Measurements from ENCODE around the gene MLF2. TPM values are rescaled to one million over a fixed set of nuclear protein-coding genes. Genes with fewer than 3 reads are reported as not detected.
A peak's percentile ranks its signal among the peaks of the same experiment; 100 is the strongest.

MLF2 gene
- total RNA-seq, 4 donors from 2014 or later, result 140 to 290 (median 216) TPM

DNA sequence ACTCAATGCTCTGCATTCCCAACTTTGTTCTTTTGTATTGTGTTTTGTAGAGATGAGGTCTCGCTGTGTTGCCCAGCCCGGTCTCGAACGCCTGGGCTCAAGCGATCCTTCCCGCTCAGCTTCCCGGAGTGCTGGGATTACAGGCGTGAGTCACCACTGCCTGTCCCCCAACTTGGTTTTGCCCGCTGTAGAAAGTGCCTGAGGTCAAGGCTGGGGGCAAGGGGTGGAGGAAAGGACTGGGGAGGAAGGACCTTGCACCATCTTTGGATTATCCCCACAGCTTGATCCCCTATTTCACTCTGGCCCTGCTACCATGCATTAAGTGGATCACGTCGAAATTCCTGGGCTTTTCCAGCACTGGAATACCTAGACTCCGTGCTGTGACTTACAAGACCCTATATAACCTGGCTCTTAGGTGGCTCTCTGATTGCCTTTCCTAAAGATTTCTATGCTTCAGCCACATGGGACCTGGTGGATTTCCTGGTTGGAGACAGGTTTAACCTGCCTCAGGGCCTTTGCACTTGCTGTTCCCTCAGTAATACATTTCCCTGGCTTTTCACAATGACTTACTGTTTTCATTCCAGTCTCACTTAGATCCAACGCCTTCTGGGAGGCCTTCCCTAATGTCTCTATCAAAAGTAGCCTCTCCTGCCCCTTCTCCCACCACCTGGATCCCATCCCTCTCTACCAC lies 51.7 kb downstream of the MLF2 start:
- TF ChIP-seq EP300 (IDR thresholded peaks at IDR 0.05), result no peak
- TF ChIP-seq POLR2A (IDR thresholded peaks at IDR 0.05), result no peak
- TF ChIP-seq POLR2AphosphoS5 (IDR thresholded peaks at IDR 0.05), result no peak
- TF ChIP-seq, protein P1, sequence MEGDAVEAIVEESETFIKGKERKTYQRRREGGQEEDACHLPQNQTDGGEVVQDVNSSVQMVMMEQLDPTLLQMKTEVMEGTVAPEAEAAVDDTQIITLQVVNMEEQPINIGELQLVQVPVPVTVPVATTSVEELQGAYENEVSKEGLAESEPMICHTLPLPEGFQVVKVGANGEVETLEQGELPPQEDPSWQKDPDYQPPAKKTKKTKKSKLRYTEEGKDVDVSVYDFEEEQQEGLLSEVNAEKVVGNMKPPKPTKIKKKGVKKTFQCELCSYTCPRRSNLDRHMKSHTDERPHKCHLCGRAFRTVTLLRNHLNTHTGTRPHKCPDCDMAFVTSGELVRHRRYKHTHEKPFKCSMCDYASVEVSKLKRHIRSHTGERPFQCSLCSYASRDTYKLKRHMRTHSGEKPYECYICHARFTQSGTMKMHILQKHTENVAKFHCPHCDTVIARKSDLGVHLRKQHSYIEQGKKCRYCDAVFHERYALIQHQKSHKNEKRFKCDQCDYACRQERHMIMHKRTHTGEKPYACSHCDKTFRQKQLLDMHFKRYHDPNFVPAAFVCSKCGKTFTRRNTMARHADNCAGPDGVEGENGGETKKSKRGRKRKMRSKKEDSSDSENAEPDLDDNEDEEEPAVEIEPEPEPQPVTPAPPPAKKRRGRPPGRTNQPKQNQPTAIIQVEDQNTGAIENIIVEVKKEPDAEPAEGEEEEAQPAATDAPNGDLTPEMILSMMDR (IDR thresholded peaks at IDR 0.05), result no peak
- WGBS, 2 donors (ENCODE audit: low coverage in 1 of 2), result 30 to 76% methylated on average over 3 to 13 of the region's 13 CpGs
- H3K4me3 ChIP-seq, result peak overlapping the region in 1 of 2 donors; percentile 62
- no peak overlapping the region for H3K27ac ChIP-seq
- peaks cover 100% of the 10 kb centered on the region for H3K27me3 ChIP-seq
- no peaks in the 10 kb centered on the region for H3K36me3 ChIP-seq
- peak; percentile 8 for ATAC-seq
- H3K9me3 ChIP-seq, result no peaks in the 10 kb centered on the region
- H3K4me1 ChIP-seq, result peaks cover 0 to 19% (median 14%) of the 10 kb centered on the region in 3 donors

DNA sequence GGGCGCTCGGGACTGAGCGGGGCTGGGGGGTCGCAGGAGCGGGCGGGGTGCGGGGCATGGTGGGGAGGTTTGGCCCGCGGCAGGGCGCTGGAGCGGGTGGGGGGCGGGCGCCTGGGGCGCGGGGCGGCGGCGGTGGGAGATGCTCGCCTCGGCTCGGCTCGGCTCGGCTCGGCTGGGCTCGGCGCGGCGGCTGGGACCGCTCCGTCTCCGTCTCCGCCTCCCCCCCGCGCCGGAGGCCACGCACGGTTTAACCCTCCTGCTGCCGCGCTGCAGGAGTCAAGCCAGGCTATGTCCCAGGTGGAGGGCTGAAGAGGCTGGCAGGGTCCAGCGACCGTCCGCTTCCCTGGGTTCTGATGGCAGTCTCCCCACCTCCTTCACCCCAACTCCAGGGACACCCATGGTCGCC lies 52.3 kb downstream of the MLF2 start, which contains the start of gene PIANP:
PIANP (minus strand) TSS at position 170 of the 406 bp plus-strand sequence. CDS start 2,754 bp downstream, outside the sequence.
- TF ChIP-seq, protein P1 (IDR thresholded peaks at IDR 0.05), result no peak
- TF ChIP-seq POLR2A (IDR thresholded peaks at IDR 0.05), result no peak
- TF ChIP-seq POLR2AphosphoS5 (IDR thresholded peaks at IDR 0.05), result no peak
- TF ChIP-seq EP300 (IDR thresholded peaks at IDR 0.05), result no peak
- peak within 1 kb of the TSS; percentile 12 to 62 for H3K4me3 ChIP-seq

GRCh38 chr12:6699989-6700645 lies 52.8 kb downstream of the MLF2 start:
- TF ChIP-seq POLR2AphosphoS5 (IDR thresholded peaks at IDR 0.05), result no peak
- TF ChIP-seq EP300 (IDR thresholded peaks at IDR 0.05), result no peak
- TF ChIP-seq POLR2A (IDR thresholded peaks at IDR 0.05), result no peak
- TF ChIP-seq, protein P1 (IDR thresholded peaks at IDR 0.05), result no peak
- peak; percentile 51 for ATAC-seq
- Histone ChIP-seq H3K27ac (peak overlapping the region in 2 of 4 donors; percentile 14 to 41), H3K9me3 (no peaks in the 10 kb centered on the region), H3K36me3 (no peaks in the 10 kb centered on the region), H3K27me3 (peaks cover 100% of the 10 kb centered on the region), H3K4me1 (peaks cover 0 to 19% (median 14%) of the 10 kb centered on the region in 3 donors), H3K4me3 (peak overlapping the region; percentile 12 to 62)
- WGBS, 2 donors (ENCODE audit: low coverage in 1 of 2), result 0% methylated on average over 3 of the region's 65 CpGs

More for the DNA sequence above, 52.3 kb downstream of the MLF2 start, which contains the start of gene PIANP:
- Histone ChIP-seq H3K9me3 (no peaks in the 10 kb centered on the region), H3K27me3 (peaks cover 100% of the 10 kb centered on the region), H3K27ac (peak within 1 kb of the TSS in 2 of 4 donors; percentile 14 to 41), H3K36me3 (no peaks in the 10 kb centered on the region), H3K4me1 (peaks cover 0 to 19% (median 14%) of the 10 kb centered on the region in 3 donors)
- 0% methylated on average over 4 to 23 of the region's 43 CpGs for WGBS, 2 donors (ENCODE audit: low coverage in 1 of 2)
- peak; percentile 85 for ATAC-seq

DNA sequence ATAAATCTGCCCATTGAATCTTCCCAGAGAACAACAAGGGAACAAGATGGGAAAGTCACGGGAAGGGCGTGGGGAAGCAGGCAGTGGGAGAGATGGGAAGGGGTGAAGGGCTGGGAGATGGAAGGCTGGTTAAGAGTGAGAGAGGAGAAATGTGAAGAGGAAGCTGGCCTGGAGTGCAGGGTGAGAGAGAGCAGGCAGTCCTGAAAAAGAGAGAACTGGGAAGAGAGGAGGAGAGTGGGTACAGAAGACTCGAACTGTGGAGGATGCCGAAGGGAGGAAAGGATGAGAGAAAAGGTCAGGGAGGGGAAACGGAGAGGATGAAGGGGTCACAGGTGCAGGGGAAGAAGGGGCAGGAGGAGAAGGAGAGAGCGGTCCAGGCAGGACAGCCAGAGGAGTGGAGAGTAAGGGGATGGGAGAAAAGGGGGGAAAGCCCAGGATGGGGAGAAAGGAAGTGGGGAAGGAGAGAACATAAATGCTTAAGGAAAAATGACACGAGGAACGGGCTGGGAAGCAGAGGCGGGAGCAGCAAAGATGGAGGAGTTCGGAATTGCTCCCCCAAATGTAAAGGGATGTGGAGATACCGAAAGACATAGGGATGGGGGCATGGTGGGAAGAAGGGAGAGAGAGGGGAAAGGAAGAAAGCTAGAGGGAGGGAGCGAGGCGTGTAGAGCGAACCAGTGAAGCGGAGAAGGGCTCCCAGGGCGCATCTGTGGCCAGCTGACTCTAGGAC lies 53.5 kb downstream of the MLF2 start:
- Histone ChIP-seq H3K4me3 (peak overlapping the region; percentile 12 to 62), H3K36me3 (no peaks in the 10 kb centered on the region), H3K9me3 (no peaks in the 10 kb centered on the region), H3K27ac (no peak overlapping the region), H3K4me1 (peaks cover 0 to 19% (median 14%) of the 10 kb centered on the region in 3 donors), H3K27me3 (peaks cover 100% of the 10 kb centered on the region)
- no peak for ATAC-seq
- WGBS, 2 donors (ENCODE audit: low coverage in 1 of 2), result 21 to 22% methylated on average over 12 to 16 of the region's 16 CpGs
- TF ChIP-seq, protein P1 (IDR thresholded peaks at IDR 0.05), result no peak
- TF ChIP-seq EP300 (IDR thresholded peaks at IDR 0.05), result no peak
- TF ChIP-seq POLR2A (IDR thresholded peaks at IDR 0.05), result no peak
- no peak for TF ChIP-seq POLR2AphosphoS5 (IDR thresholded peaks at IDR 0.05)
